Neural progenitor cell (in vitro differentiated cells): Measurements from ENCODE around the gene MINDY3. TPM values are rescaled to one million over a fixed set of nuclear protein-coding genes. Genes with fewer than 3 reads are reported as not detected.

Source experiments
- DNase-seq: peaks from one replicate; pipeline ENCODE4 v3.0.0-alpha.2; 2016; ENCODE audit warnings: low spot score
- H2AFZ ChIP-seq: fragments of 200-600 bp; sonication (generic); replicated peaks from 2 replicates; pipeline ENCODE4 v1.6.1; 2016; ENCODE audit warnings: antibody characterized with exemption
- H3F3A ChIP-seq: fragments of 200-600 bp; sonication (generic); 2 replicates; pipeline ENCODE4 v1.6.1; 2016; ENCODE audit warnings: antibody characterized with exemption, low read depth
- H3K27ac ChIP-seq: fragments of 200-600 bp; sonication (generic); 2 replicates; pipeline ENCODE4 v1.5.1; 2016; ENCODE audit warnings: mild to moderate bottlenecking
- H3K27me3 ChIP-seq: fragments of 200-600 bp; sonication (generic); 2 replicates; pipeline ENCODE4 v1.6.1; 2016; ENCODE audit warnings: mild to moderate bottlenecking, moderate library complexity
- H3K36me3 ChIP-seq: fragments of 200-600 bp; sonication (generic); 2 replicates; pipeline ENCODE4 v1.5.1; 2016
- H3K4me1 ChIP-seq: fragments of 200-600 bp; sonication (generic); 2 replicates; pipeline ENCODE4 v1.6.1; 2016; ENCODE audit warnings: mixed run types
- H3K4me2 ChIP-seq: fragments of 200-600 bp; sonication (generic); 2 replicates; pipeline ENCODE4 v1.6.1; 2016
- H3K4me3 ChIP-seq: fragments of 200-600 bp; sonication (generic); 2 replicates; pipeline ENCODE4 v1.5.1; 2016
- H3K79me2 ChIP-seq: fragments of 200-600 bp; sonication (generic); 2 replicates; pipeline ENCODE4 v1.6.1; 2016; ENCODE audit warnings: low read depth
- H3K9ac ChIP-seq: fragments of 200-600 bp; sonication (generic); 2 replicates; pipeline ENCODE4 v1.6.1; 2016
- H3K9me3 ChIP-seq: fragments of 200-600 bp; sonication (generic); 2 replicates; pipeline ENCODE4 v1.5.1; 2016; ENCODE audit warnings: low read depth
- H4K20me1 ChIP-seq: fragments of 200-600 bp; sonication (generic); 2 replicates; pipeline ENCODE4 v1.6.1; 2016; ENCODE audit warnings: low read depth
- H3K27ac Mint-ChIP-seq: 3 replicates; pipeline ENCODE4 v1.8.0; 2021; ENCODE audit warnings: mixed read lengths
- H3K27me3 Mint-ChIP-seq: 2 replicates; pipeline ENCODE4 v1.8.0; 2022; ENCODE audit warnings: low read depth, mild to moderate bottlenecking, inconsistent platforms, moderate library complexity, mixed read lengths; ENCODE audit not compliant: insufficient read depth
- H3K36me3 Mint-ChIP-seq: 3 replicates; pipeline ENCODE4 v1.8.0; 2021; ENCODE audit warnings: mixed read lengths
- H3K4me1 Mint-ChIP-seq: 3 replicates; pipeline ENCODE4 v1.8.0; 2021; ENCODE audit warnings: mixed read lengths
- H3K4me3 Mint-ChIP-seq: 3 replicates; pipeline ENCODE4 v1.8.0; 2021; ENCODE audit warnings: mild to moderate bottlenecking, moderate library complexity, mixed read lengths
- H3K9me3 Mint-ChIP-seq: 3 replicates; pipeline ENCODE4 v1.8.0; 2020; ENCODE audit warnings: mixed read lengths
- EZH2 ChIP-seq: fragments of 200-600 bp; sonication (generic); IDR thresholded peaks from 2 replicates; pipeline ENCODE4 v1.6.1; 2017; ENCODE audit warnings: antibody characterized with exemption, mild to moderate bottlenecking, moderate library complexity
- EZH2phosphoT487 ChIP-seq: fragments of 200-600 bp; sonication (generic); IDR thresholded peaks from 2 replicates; pipeline ENCODE4 v1.6.1; 2017; ENCODE audit warnings: antibody characterized with exemption
- total RNA-seq: library from RNA; depleted of rRNA; stranded (reverse); fragments of >200 nt; gene quantifications from 2 replicates; pipeline ENCODE4 v1.2.3, GENCODE V29; 2015; ENCODE audit warnings: low replicate concordance
- TF ChIP-seq, protein P1 (sequence below): fragments of 200-600 bp; sonication (generic); IDR thresholded peaks from 2 replicates; pipeline ENCODE4 v1.5.1; 2017; ENCODE audit warnings: antibody characterized with exemption, mild to moderate bottlenecking

Gene MINDY3
- total RNA-seq, 1 donor from 2014 or later = 28.2 TPM

- H3K9ac ChIP-seq = no peak overlapping the region
- no peak overlapping the region for H3K4me2 ChIP-seq
- Mint-ChIP-seq H3K4me3 (no peak overlapping the region), H3K9me3 (no peaks in the 10 kb centered on the region), H3K27ac (peak overlapping the region; percentile 70), H3K27me3 (no peaks in the 10 kb centered on the region), H3K36me3 (no peaks in the 10 kb centered on the region), H3K4me1 (peaks cover 22% of the 10 kb centered on the region)
- H3K4me3 ChIP-seq = no peak overlapping the region
- H3K9me3 ChIP-seq = no peaks in the 10 kb centered on the region
- peaks cover 3% of the 10 kb centered on the region for H3K4me1 ChIP-seq
- DNase-seq = no peak
- no peaks in the 10 kb centered on the region for H3K79me2 ChIP-seq
- H3K27ac ChIP-seq = no peak overlapping the region
- no peaks in the 10 kb centered on the region for H3K36me3 ChIP-seq
- no peak overlapping the region for H2AFZ ChIP-seq
- TF ChIP-seq EZH2phosphoT487 (no peak), EZH2 (no peak)
- TF ChIP-seq, protein P1, sequence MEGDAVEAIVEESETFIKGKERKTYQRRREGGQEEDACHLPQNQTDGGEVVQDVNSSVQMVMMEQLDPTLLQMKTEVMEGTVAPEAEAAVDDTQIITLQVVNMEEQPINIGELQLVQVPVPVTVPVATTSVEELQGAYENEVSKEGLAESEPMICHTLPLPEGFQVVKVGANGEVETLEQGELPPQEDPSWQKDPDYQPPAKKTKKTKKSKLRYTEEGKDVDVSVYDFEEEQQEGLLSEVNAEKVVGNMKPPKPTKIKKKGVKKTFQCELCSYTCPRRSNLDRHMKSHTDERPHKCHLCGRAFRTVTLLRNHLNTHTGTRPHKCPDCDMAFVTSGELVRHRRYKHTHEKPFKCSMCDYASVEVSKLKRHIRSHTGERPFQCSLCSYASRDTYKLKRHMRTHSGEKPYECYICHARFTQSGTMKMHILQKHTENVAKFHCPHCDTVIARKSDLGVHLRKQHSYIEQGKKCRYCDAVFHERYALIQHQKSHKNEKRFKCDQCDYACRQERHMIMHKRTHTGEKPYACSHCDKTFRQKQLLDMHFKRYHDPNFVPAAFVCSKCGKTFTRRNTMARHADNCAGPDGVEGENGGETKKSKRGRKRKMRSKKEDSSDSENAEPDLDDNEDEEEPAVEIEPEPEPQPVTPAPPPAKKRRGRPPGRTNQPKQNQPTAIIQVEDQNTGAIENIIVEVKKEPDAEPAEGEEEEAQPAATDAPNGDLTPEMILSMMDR = no peak
- no peaks in the 10 kb centered on the region for H4K20me1 ChIP-seq
- H3F3A ChIP-seq = no peaks in the 10 kb centered on the region
- H3K27me3 ChIP-seq = no peaks in the 10 kb centered on the region
Measured at GRCh38 chr10:15808204-15808797, 52.0 kb downstream of the MINDY3 start.

- Histone ChIP-seq H3K36me3 (no peaks in the 10 kb centered on the region), H3K79me2 (no peaks in the 10 kb centered on the region), H4K20me1 (no peaks in the 10 kb centered on the region), H3K4me2 (no peak overlapping the region), H3K4me1 (peaks cover 3% of the 10 kb centered on the region), H3K27ac (no peak overlapping the region), H3K4me3 (no peak overlapping the region), H3K9me3 (no peaks in the 10 kb centered on the region), H3K9ac (no peak overlapping the region), H3K27me3 (no peaks in the 10 kb centered on the region), H3F3A (no peaks in the 10 kb centered on the region), H2AFZ (no peak overlapping the region)
- Mint-ChIP-seq H3K36me3 (peaks cover 11% of the 10 kb centered on the region), H3K27me3 (no peaks in the 10 kb centered on the region), H3K4me1 (peaks cover 22% of the 10 kb centered on the region), H3K27ac (no peak overlapping the region), H3K4me3 (no peak overlapping the region), H3K9me3 (peaks cover 2% of the 10 kb centered on the region)
- no peak for DNase-seq
- TF ChIP-seq EZH2 (no peak), EZH2phosphoT487 (no peak)
- TF ChIP-seq, protein P1 = no peak
Measured at GRCh38 chr10:15805395-15806058, 54.8 kb downstream of the MINDY3 start.

DNA sequence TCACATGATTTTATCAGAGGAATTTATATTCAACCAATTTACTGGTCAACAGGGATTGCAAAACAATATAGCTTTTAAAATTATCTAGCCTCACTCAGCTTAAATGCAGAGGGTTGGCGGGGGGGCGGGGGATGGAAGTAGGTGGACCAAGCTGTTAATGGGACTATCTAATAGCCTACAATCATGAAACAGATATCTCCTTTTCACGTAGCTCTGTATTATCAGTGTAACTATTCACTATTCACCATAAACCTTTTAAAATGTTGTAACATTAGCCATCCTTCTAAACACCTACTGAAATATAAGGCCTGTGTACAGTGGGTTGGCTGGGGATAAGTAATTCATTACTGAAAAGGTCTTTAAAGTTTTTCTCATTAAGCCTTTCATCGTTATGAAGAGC lies 56.2 kb downstream of the MINDY3 start:
- Histone ChIP-seq H3K79me2 (no peaks in the 10 kb centered on the region), H3K27me3 (no peaks in the 10 kb centered on the region), H3K4me1 (peaks cover 3% of the 10 kb centered on the region), H3K4me3 (no peak overlapping the region), H3F3A (no peaks in the 10 kb centered on the region), H4K20me1 (no peaks in the 10 kb centered on the region), H2AFZ (no peak overlapping the region), H3K4me2 (no peak overlapping the region), H3K9me3 (no peaks in the 10 kb centered on the region), H3K36me3 (no peaks in the 10 kb centered on the region), H3K27ac (no peak overlapping the region), H3K9ac (no peak overlapping the region)
- Mint-ChIP-seq H3K27ac (no peak overlapping the region), H3K9me3 (peaks cover 4% of the 10 kb centered on the region), H3K4me1 (peaks cover 16% of the 10 kb centered on the region), H3K4me3 (no peak overlapping the region), H3K36me3 (peaks cover 14% of the 10 kb centered on the region), H3K27me3 (no peaks in the 10 kb centered on the region)
- TF ChIP-seq EZH2 = no peak
- no peak for TF ChIP-seq EZH2phosphoT487
- TF ChIP-seq, protein P1 = no peak
- no peak for DNase-seq
